AG09309 (cell line): ENCODE measurements around the gene SPAG16.

Experiments
- DNase-seq: peaks from one replicate; pipeline ENCODE4 v3.0.0-alpha.2; 2010; ENCODE audit warnings: low read depth
- H3K4me3 ChIP-seq: 2 replicates; pipeline ENCODE4 v1.5.1; 2011; ENCODE audit warnings: mild to moderate bottlenecking, low read depth, low read length, moderate library complexity; ENCODE audit not compliant: control insufficient read depth
- TF ChIP-seq, protein P1 (sequence below): IDR thresholded peaks from 2 replicates; pipeline ENCODE4 v1.5.1; 2011; ENCODE audit warnings: mild to moderate bottlenecking, low read depth, low read length, inconsistent platforms; ENCODE audit not compliant: insufficient read depth, control insufficient read depth; ENCODE audit errors: missing control alignments

Gene SPAG16

GRCh38 chr2:213281156-213281555 lies 3.1 kb upstream of the SPAG16 start:
- DNase-seq, result peak; percentile 20
- TF ChIP-seq, protein P1, sequence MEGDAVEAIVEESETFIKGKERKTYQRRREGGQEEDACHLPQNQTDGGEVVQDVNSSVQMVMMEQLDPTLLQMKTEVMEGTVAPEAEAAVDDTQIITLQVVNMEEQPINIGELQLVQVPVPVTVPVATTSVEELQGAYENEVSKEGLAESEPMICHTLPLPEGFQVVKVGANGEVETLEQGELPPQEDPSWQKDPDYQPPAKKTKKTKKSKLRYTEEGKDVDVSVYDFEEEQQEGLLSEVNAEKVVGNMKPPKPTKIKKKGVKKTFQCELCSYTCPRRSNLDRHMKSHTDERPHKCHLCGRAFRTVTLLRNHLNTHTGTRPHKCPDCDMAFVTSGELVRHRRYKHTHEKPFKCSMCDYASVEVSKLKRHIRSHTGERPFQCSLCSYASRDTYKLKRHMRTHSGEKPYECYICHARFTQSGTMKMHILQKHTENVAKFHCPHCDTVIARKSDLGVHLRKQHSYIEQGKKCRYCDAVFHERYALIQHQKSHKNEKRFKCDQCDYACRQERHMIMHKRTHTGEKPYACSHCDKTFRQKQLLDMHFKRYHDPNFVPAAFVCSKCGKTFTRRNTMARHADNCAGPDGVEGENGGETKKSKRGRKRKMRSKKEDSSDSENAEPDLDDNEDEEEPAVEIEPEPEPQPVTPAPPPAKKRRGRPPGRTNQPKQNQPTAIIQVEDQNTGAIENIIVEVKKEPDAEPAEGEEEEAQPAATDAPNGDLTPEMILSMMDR, result no peak
- H3K4me3 ChIP-seq, result no peak overlapping the region

DNA sequence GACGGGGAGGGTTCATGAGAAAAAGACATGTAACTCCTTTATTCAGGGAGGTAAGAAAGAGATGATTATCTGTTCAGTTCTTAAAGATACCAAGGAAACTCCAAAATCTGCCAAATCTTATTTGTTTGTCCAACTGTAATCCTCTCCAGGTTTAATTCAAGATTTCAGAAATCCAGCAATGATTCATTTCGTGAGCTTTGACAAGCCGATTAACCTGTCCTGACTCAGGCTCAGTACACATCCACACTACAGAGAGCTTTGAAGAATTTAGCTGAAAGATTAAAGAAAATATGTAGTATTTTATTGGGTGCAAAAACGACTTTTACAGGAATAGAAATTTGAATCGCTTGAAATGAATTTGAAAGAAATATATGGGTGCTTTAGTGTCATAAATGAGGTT lies 1.1 kb downstream of the SPAG16 start:
- no peak for DNase-seq
- TF ChIP-seq, protein P1, result no peak
- no peak overlapping the region for H3K4me3 ChIP-seq

DNA sequence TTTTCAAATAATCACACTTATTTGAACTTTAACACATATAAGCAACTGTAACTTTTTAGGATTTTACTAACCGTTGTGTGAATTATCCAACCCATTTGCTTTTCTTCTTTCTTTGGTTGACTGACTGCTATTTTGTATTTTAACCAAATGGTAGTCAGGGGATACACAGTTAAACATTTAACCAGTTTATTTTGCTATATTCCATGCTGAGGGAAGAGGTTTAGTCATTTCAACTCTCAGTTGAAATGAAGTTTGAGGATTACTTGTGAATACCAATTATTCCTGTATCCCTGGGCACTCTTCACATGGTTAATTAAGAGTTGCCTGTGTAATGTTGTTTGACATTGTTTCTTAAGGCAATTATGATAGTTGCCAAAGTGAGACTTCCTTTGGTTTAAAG lies 1.9 kb downstream of the SPAG16 start:
- no peak overlapping the region for H3K4me3 ChIP-seq
- TF ChIP-seq, protein P1, result no peak
- DNase-seq, result no peak

GRCh38 chr2:213288913-213289700 lies 4.8 kb downstream of the SPAG16 start:
- TF ChIP-seq, protein P1, result no peak
- no peak overlapping the region for H3K4me3 ChIP-seq
- no peak for DNase-seq

DNA sequence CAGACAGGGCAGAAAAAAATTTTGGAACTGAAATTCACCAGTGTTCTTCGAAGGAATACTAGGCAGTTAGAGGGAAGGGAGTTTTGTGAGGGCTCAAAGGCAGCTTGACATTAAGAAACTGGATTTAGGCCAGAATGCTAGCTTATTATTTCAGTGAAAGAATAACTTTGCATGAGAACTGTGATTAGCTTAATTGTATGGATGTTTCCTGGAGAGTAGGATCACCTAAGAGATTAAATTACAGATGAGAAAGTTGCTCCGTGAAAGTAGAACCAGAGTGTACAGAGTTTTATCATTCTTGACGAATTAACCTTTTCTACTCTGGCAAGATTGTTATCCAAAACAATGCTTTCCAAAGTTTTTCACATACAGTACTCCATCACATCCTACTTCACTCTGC lies 6.2 kb downstream of the SPAG16 start:
- TF ChIP-seq, protein P1, result no peak
- DNase-seq, result no peak
- no peak overlapping the region for H3K4me3 ChIP-seq

- TF ChIP-seq, protein P1, result no peak
- no peak overlapping the region for H3K4me3 ChIP-seq
- no peak for DNase-seq
Observed at GRCh38 chr2:213296270-213296669, 12.0 kb downstream of the SPAG16 start.

- DNase-seq, result no peak
- no peak overlapping the region for H3K4me3 ChIP-seq
- TF ChIP-seq, protein P1, result no peak
Observed at GRCh38 chr2:213306316-213306942, 22.2 kb downstream of the SPAG16 start.
